Thoracic aorta (tissue), 2 donors: ENCODE measurements around the gene ZNF407. TPM values are rescaled to one million over a fixed set of nuclear protein-coding genes. Genes with fewer than 3 reads are reported as not detected.

ENCODE experiments used
- ATAC-seq: fragments of 150-250 bp; one replicate; pipeline ENCODE4 v1.8.0; 2017; ENCODE audit warnings: low read depth; ENCODE audit not compliant: insufficient number of reproducible peaks, low FRiP score
- DNase-seq: peaks from one replicate; pipeline ENCODE4 v3.0.0-alpha.2; 2020; ENCODE audit warnings: low spot score
- H3K27ac ChIP-seq, 2 donors: fragments of 200-600 bp; sonication (generic); 1 replicate in 1 of 2; 2 replicates in 1 of 2; pipeline ENCODE4 v1.5.1; 2016; ENCODE audit warnings: mild to moderate bottlenecking in 2 of 2, moderate library complexity in 2 of 2
- H3K27me3 ChIP-seq: fragments of 200-600 bp; sonication (generic); replicated peaks from 2 replicates; pipeline ENCODE4 v1.6.0; 2016; ENCODE audit warnings: mild to moderate bottlenecking; ENCODE audit not compliant: insufficient read depth
- H3K36me3 ChIP-seq: fragments of 200-600 bp; sonication (generic); one replicate; pipeline ENCODE4 v1.5.1; 2016
- H3K4me1 ChIP-seq, 2 donors: fragments of 200-600 bp; sonication (generic); 1 replicate in 1 of 2; 2 replicates in 1 of 2; pipeline versions ENCODE4 v1.5.1 to v1.6.0; 2016; ENCODE audit warnings: low read depth in 2 of 2, mild to moderate bottlenecking in 1 of 2; ENCODE audit not compliant: control insufficient read depth in 1 of 2
- H3K4me3 ChIP-seq: fragments of 200-600 bp; sonication (generic); 2 replicates; pipeline ENCODE4 v1.5.1; 2016; ENCODE audit warnings: mild to moderate bottlenecking
- H3K9me3 ChIP-seq: fragments of 200-600 bp; sonication (generic); 2 replicates; pipeline ENCODE4 v1.5.1; 2016
- total RNA-seq, 2 donors: library from RNA; depleted of rRNA; stranded (reverse); fragments of >200 nt; gene quantifications; one replicate each; pipeline versions ENCODE4 v1.1.0 to v1.2.3, GENCODE V29; 2016
- TF ChIP-seq, protein P1 (sequence below): fragments of 200-600 bp; sonication (generic); IDR thresholded peaks from one replicate; pipeline ENCODE4 v1.5.1; 2019; ENCODE audit warnings: antibody characterized with exemption

Gene ZNF407
- total RNA-seq, 2 donors from 2014 or later, result 18.7 to 26.7 TPM

DNA sequence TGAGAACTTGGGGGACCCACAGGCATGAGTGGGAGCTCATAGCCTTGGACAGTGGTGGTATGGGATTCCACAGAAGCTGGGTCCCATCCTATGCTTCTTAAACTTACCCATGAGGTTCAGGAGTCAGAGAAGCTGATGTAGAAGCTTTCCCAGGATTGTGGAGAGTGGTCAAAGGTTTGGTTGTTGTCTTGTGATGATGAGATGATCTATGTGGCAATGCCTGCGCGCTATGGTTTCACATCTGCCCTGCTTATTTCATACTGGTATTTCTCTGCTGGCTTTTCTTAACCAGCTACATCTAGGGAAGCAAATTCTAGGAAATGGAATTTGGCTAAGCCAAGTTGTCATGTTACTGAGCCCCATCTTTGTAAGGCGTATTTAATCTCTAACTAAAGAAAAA is 168.6 kb downstream of the ZNF407 start:
- no peak for ATAC-seq
- no peak overlapping the region for H3K4me3 ChIP-seq
- H3K27ac ChIP-seq, result no peak overlapping the region
- DNase-seq, result no peak
- H3K36me3 ChIP-seq, result no peaks in the 10 kb centered on the region
- H3K4me1 ChIP-seq, result no peaks in the 10 kb centered on the region
- TF ChIP-seq, protein P1, sequence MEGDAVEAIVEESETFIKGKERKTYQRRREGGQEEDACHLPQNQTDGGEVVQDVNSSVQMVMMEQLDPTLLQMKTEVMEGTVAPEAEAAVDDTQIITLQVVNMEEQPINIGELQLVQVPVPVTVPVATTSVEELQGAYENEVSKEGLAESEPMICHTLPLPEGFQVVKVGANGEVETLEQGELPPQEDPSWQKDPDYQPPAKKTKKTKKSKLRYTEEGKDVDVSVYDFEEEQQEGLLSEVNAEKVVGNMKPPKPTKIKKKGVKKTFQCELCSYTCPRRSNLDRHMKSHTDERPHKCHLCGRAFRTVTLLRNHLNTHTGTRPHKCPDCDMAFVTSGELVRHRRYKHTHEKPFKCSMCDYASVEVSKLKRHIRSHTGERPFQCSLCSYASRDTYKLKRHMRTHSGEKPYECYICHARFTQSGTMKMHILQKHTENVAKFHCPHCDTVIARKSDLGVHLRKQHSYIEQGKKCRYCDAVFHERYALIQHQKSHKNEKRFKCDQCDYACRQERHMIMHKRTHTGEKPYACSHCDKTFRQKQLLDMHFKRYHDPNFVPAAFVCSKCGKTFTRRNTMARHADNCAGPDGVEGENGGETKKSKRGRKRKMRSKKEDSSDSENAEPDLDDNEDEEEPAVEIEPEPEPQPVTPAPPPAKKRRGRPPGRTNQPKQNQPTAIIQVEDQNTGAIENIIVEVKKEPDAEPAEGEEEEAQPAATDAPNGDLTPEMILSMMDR, result no peak
- H3K27me3 ChIP-seq, result no peaks in the 10 kb centered on the region
- H3K9me3 ChIP-seq, result no peaks in the 10 kb centered on the region

DNA sequence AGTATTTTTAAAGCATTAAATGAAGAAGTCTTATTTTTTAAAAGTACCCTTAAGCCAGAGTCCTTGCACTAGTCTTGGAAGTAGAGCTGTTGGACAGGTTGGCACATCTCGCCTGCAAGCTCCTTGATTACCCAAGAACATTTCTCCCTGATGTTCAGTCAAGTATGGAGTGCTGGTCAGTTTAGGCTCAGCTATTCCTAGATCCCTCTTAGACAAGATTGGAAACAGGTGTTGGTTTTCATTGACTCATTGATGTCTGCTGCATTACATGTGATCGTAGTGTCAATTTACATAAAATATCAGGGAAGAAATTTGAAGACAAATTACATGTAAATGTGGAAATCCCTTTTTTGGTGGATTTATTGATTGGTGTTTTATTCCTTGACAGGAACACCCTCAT is 170.4 kb downstream of the ZNF407 start:
- ATAC-seq, result no peak

DNA sequence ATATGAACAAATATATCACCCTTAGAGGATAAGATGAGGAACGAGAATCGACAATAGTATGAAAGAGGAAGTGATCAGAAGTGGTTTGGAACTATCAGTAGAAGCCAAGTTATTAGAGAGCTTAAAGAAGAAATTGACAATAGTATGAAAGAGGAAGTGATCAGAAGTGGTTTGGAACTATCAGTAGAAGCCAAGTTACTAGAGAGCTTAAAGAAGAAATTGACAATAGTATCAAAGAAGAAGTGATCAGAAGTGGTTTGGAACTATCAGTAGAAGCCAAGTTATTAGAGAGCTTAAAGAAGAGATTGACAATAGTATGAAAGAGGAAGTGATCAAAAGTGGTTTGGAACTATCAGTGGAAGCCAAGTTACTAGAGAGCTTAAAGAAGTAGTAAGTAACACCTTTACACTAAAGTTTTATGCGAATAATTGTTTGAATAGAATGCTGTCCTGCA is 175.5 kb downstream of the ZNF407 start:
- H3K27ac ChIP-seq, result no peak overlapping the region
- no peaks in the 10 kb centered on the region for H3K36me3 ChIP-seq
- DNase-seq (no peak), ATAC-seq (no peak)
- no peaks in the 10 kb centered on the region for H3K4me1 ChIP-seq
- no peak overlapping the region for H3K4me3 ChIP-seq
- TF ChIP-seq, protein P1, result no peak
- no peaks in the 10 kb centered on the region for H3K9me3 ChIP-seq
- H3K27me3 ChIP-seq, result no peaks in the 10 kb centered on the region

More for the DNA sequence above, 170.4 kb downstream of the ZNF407 start:
- no peaks in the 10 kb centered on the region for H3K36me3 ChIP-seq
- no peaks in the 10 kb centered on the region for H3K4me1 ChIP-seq
- no peak overlapping the region for H3K4me3 ChIP-seq
- no peak overlapping the region for H3K27ac ChIP-seq
- H3K27me3 ChIP-seq, result no peaks in the 10 kb centered on the region
- no peaks in the 10 kb centered on the region for H3K9me3 ChIP-seq
- no peak for DNase-seq
- TF ChIP-seq, protein P1, result no peak

DNA sequence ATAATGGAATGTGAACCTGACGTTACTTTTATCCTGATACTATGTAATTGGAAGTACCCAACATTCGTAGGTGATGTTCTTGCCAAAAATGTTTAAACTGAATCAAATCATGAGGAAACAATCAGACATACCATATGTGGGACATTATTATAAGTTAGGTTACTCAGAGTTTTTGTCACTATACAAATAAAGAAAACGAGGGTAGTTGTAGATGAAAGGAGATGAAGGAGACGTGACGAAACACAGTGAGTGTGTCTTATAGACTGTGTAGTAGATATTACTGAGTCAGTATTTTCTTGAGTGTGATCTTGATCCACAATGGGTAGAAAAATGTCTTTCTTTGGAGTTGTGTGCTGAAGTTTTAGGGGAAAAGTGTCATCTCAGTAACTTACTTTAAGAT is 176.8 kb downstream of the ZNF407 start:
- H3K4me3 ChIP-seq, result no peak overlapping the region
- no peak for ATAC-seq

DNA sequence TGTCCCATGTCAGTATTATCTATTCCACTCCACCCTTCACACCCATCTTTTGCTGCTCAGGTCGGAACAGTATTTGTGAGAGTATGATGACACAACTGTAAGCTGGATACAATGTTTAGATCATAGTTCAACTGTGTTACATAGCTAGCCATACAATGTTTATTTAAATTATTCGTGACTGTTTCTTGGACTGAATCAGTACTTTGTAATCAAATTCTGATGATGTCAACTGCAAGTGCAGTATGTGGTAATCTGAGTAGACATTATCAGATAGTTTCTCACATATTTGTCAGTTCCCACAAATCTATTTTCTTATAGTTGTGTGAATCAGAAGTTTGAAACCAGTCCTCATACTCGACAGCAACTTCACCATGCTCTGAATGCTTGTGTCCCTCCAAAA is 177.6 kb downstream of the ZNF407 start:
- no peak overlapping the region for H3K4me3 ChIP-seq
- no peak overlapping the region for H3K27ac ChIP-seq
- no peaks in the 10 kb centered on the region for H3K36me3 ChIP-seq
- no peaks in the 10 kb centered on the region for H3K27me3 ChIP-seq
- H3K9me3 ChIP-seq, result no peaks in the 10 kb centered on the region
- H3K4me1 ChIP-seq, result no peaks in the 10 kb centered on the region
- ATAC-seq (no peak), DNase-seq (no peak)
- TF ChIP-seq, protein P1, result no peak

More for the DNA sequence above, 176.8 kb downstream of the ZNF407 start:
- DNase-seq, result no peak
- Histone ChIP-seq H3K4me1 (no peaks in the 10 kb centered on the region), H3K36me3 (no peaks in the 10 kb centered on the region), H3K9me3 (no peaks in the 10 kb centered on the region), H3K27me3 (no peaks in the 10 kb centered on the region), H3K27ac (no peak overlapping the region)
- TF ChIP-seq, protein P1, result no peak
